CD4-positive, alpha-beta T cell (primary cell): Measurements from ENCODE around the gene EIF4B. TPM values are rescaled to one million over a fixed set of nuclear protein-coding genes. Genes with fewer than 3 reads are reported as not detected.

Source experiments
- ATAC-seq: fragments of 200-7000 bp; cut with Tn5 transposase; one replicate; pipeline ENCODE4 v1.10.0; 2022; ENCODE audit warnings: mild to moderate bottlenecking; ENCODE audit not compliant: poor library complexity
- CTCF ChIA-PET: fragments of 350-600 bp; sonication (Branson Sonifier 250); formaldehyde crosslinking; loops from one replicate; lab custom pipeline; 2021; ENCODE audit warnings: antibody characterized with exemption, inconsistent platforms; lab: Charles Lee
- POLR2A ChIA-PET: fragments of 350-600 bp; sonication (Branson Sonifier 250); formaldehyde crosslinking; loops from one replicate; lab custom pipeline; 2021; ENCODE audit warnings: antibody characterized with exemption, inconsistent platforms; lab: Charles Lee
- DNase-seq, 14 experiments: peaks; one replicate each; pipeline ENCODE4 v3.0.0-alpha.2; 2013 to 2020; ENCODE audit warnings: mixed read lengths in 2 of 14
- H3K27ac ChIP-seq, 2 donors: one replicate each; pipeline versions ENCODE4 v1.5.1 to v1.7.0; 2013; ENCODE audit warnings: low read length in 2 of 2, low read depth in 1 of 2, mild to moderate bottlenecking in 1 of 2
- H3K27me3 ChIP-seq, 2 experiments: 1 replicate in 1 of 2; 2 replicates in 1 of 2; pipeline versions ENCODE4 v1.6.1 to v1.7.0; 2013; ENCODE audit warnings: low read length in 2 of 2, control low read depth in 1 of 2, mild to moderate bottlenecking in 1 of 2, moderate library complexity in 1 of 2; ENCODE audit not compliant: insufficient read depth in 2 of 2, control insufficient read depth in 1 of 2
- H3K36me3 ChIP-seq: one replicate; pipeline ENCODE4 v1.6.1; 2013; ENCODE audit warnings: low read length, control low read depth; ENCODE audit not compliant: insufficient read depth
- H3K4me1 ChIP-seq: one replicate; pipeline ENCODE4 v1.6.1; 2013; ENCODE audit warnings: low read length, control low read depth; ENCODE audit not compliant: insufficient read depth
- H3K4me3 ChIP-seq: one replicate; pipeline ENCODE4 v1.5.1; 2013; ENCODE audit warnings: mild to moderate bottlenecking, low read length, moderate library complexity
- H3K9me3 ChIP-seq, 2 experiments: 1 replicate in 1 of 2; 2 replicates in 1 of 2; pipeline versions ENCODE4 v1.6.1 to v1.7.0; 2013; ENCODE audit warnings: low read length in 2 of 2, mild to moderate bottlenecking in 2 of 2, control low read depth in 1 of 2, moderate library complexity in 1 of 2; ENCODE audit not compliant: control insufficient read depth in 1 of 2, insufficient read depth in 1 of 2
- H3K27ac Mint-ChIP-seq: one replicate; pipeline ENCODE4 v1.8.0; 2020; ENCODE audit warnings: mixed read lengths
- H3K27me3 Mint-ChIP-seq: one replicate; pipeline ENCODE4 v1.8.0; 2021; ENCODE audit warnings: mixed read lengths
- H3K36me3 Mint-ChIP-seq: one replicate; pipeline ENCODE4 v1.8.0; 2021; ENCODE audit warnings: low read depth, mixed read lengths
- H3K4me1 Mint-ChIP-seq: one replicate; pipeline ENCODE4 v1.8.0; 2021; ENCODE audit warnings: low read depth, mixed read lengths
- H3K4me3 Mint-ChIP-seq: one replicate; pipeline ENCODE4 v1.8.0; 2020; ENCODE audit warnings: mild to moderate bottlenecking, mixed read lengths
- H3K9me3 Mint-ChIP-seq: one replicate; pipeline ENCODE4 v1.8.0; 2020; ENCODE audit warnings: mixed read lengths
- intact Hi-C, 2 experiments: fragments of 100-400 bp; cut with DNase I in 1 of 2; cut with micrococcal nuclease in 1 of 2; formaldehyde crosslinking; loops; one replicate each; pipeline versions ENCODE4 v1.15.1 to v1.9.0; 2023 to 2025; cut with DNase I, micrococcal nuclease
- total RNA-seq, 174 experiments: library from RNA in 2 of 174; stranded (reverse) in 2 of 174; gene quantifications; one replicate each; pipeline ENCODE4 v1.2.3 and lab custom pipeline; 2021 to 2026
- TF ChIP-seq, protein P1 (sequence below): fragments of 200-600 bp; IDR thresholded peaks from one replicate; pipeline ENCODE4 v1.8.0; 2022; ENCODE audit warnings: antibody characterized with exemption, mild to moderate bottlenecking

EIF4B gene
- total RNA-seq, 2 experiments from 2014 or later = 794 to 806 TPM

- no peak overlapping the region for H3K27ac ChIP-seq
- peaks cover 52% of the 10 kb centered on the region for H3K36me3 ChIP-seq
- no peak for DNase-seq
- H3K27ac Mint-ChIP-seq = no peak overlapping the region
- POLR2A ChIA-PET = interaction anchor here (2.5 kb wide), 1 partner anchor 22 kb away, joined by 7 read pairs; no protein-coding TSS in a partner anchor
- no peak overlapping the region for H3K4me3 ChIP-seq
- H3K27me3 ChIP-seq = no peaks in the 10 kb centered on the region
- CTCF ChIA-PET = interaction anchor here (1.2 to 2.5 kb wide), 2 partner anchors 15 to 23 kb away, joined by 3 to 9 read pairs; no protein-coding TSS in a partner anchor
- H3K4me3 Mint-ChIP-seq = no peak overlapping the region
- intact Hi-C loops = no loop called here
- peaks cover 38% of the 10 kb centered on the region for H3K4me1 ChIP-seq
- H3K9me3 ChIP-seq = no peaks in the 10 kb centered on the region
- H3K9me3 Mint-ChIP-seq = no peaks in the 10 kb centered on the region
- peaks cover 75% of the 10 kb centered on the region for H3K36me3 Mint-ChIP-seq
- ATAC-seq = no peak
- TF ChIP-seq, protein P1, sequence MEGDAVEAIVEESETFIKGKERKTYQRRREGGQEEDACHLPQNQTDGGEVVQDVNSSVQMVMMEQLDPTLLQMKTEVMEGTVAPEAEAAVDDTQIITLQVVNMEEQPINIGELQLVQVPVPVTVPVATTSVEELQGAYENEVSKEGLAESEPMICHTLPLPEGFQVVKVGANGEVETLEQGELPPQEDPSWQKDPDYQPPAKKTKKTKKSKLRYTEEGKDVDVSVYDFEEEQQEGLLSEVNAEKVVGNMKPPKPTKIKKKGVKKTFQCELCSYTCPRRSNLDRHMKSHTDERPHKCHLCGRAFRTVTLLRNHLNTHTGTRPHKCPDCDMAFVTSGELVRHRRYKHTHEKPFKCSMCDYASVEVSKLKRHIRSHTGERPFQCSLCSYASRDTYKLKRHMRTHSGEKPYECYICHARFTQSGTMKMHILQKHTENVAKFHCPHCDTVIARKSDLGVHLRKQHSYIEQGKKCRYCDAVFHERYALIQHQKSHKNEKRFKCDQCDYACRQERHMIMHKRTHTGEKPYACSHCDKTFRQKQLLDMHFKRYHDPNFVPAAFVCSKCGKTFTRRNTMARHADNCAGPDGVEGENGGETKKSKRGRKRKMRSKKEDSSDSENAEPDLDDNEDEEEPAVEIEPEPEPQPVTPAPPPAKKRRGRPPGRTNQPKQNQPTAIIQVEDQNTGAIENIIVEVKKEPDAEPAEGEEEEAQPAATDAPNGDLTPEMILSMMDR = no peak
- no peaks in the 10 kb centered on the region for H3K27me3 Mint-ChIP-seq
- peaks cover 47% of the 10 kb centered on the region for H3K4me1 Mint-ChIP-seq
Observed at GRCh38 chr12:53076461-53076860, 70.2 kb downstream of the EIF4B start.

GRCh38 chr12:53077030-53077429 is 70.8 kb downstream of the EIF4B start:
- H3K27me3 Mint-ChIP-seq = no peaks in the 10 kb centered on the region
- peak overlapping the region; percentile 19 for H3K27ac Mint-ChIP-seq
- intact Hi-C loops = no loop called here
- DNase-seq (no peak), ATAC-seq (no peak)
- H3K4me1 Mint-ChIP-seq = peaks cover 47% of the 10 kb centered on the region
- Histone ChIP-seq H3K27ac (no peak overlapping the region), H3K9me3 (no peaks in the 10 kb centered on the region), H3K4me3 (no peak overlapping the region), H3K4me1 (peaks cover 37% of the 10 kb centered on the region), H3K27me3 (no peaks in the 10 kb centered on the region), H3K36me3 (peaks cover 46% of the 10 kb centered on the region)
- no peaks in the 10 kb centered on the region for H3K9me3 Mint-ChIP-seq
- TF ChIP-seq, protein P1 = no peak
- H3K36me3 Mint-ChIP-seq = peaks cover 70% of the 10 kb centered on the region
- POLR2A ChIA-PET = interaction anchor here (2.5 kb wide), 1 partner anchor 22 kb away, joined by 7 read pairs; no protein-coding TSS in a partner anchor
- CTCF ChIA-PET = interaction anchor here (2.5 to 2.8 kb wide), 2 partner anchors 11 to 22 kb away, joined by 9 to 24 read pairs; no protein-coding TSS in a partner anchor
- H3K4me3 Mint-ChIP-seq = peak overlapping the region; percentile 77

- intact Hi-C loops = loop anchor here (1.0 to 2.0 kb wide), 3 partner anchors 20 to 24 kb away; no protein-coding TSS in a partner anchor
- no peaks in the 10 kb centered on the region for H3K27me3 Mint-ChIP-seq
- peak overlapping the region; percentile 98 for H3K27ac Mint-ChIP-seq
- POLR2A ChIA-PET = interaction anchor here (0.6 to 4.0 kb wide), 25 partner anchors 10 to 422 kb away, joined by 3 to 37 read pairs (median 6); partner anchors contain the start of genes AAAS, CSAD, EIF4B and IGFBP6
- DNase-seq (peak in 12 of 14 experiments; percentile 20 to 77 (median 46)), ATAC-seq (peak; percentile 54)
- no peaks in the 10 kb centered on the region for H3K27me3 ChIP-seq
- H3K36me3 Mint-ChIP-seq = peaks cover 54% of the 10 kb centered on the region
- H3K27ac ChIP-seq = peak overlapping the region; percentile 49 to 82
- H3K9me3 ChIP-seq = no peaks in the 10 kb centered on the region
- CTCF ChIA-PET = interaction anchor here (0.6 to 3.6 kb wide), 7 partner anchors 10 to 31 kb away, joined by 3 to 24 read pairs (median 4); partner anchors contain the start of genes IGFBP6 and SOAT2
- no peaks in the 10 kb centered on the region for H3K9me3 Mint-ChIP-seq
- H3K4me3 ChIP-seq = peak overlapping the region; percentile 72
- H3K4me3 Mint-ChIP-seq = peak overlapping the region; percentile 95
- peaks cover 34% of the 10 kb centered on the region for H3K4me1 ChIP-seq
- peaks cover 47% of the 10 kb centered on the region for H3K4me1 Mint-ChIP-seq
- TF ChIP-seq, protein P1 = no peak
- peaks cover 37% of the 10 kb centered on the region for H3K36me3 ChIP-seq
Observed at GRCh38 chr12:53078425-53079225, 72.4 kb downstream of the EIF4B start.
